Esophagus mucosa (tissue), 1 donor: ENCODE results near the gene RSPH6A. TPM values are rescaled to one million over a fixed set of nuclear protein-coding genes. Genes with fewer than 3 reads are reported as not detected.

Experiments
- ATAC-seq: fragments of 200-7000 bp; cut with Tn5 transposase; one replicate; pipeline ENCODE4 v1.9.1; 2020
- total RNA-seq: library from RNA; stranded (reverse); gene quantifications from one replicate; pipeline ENCODE4 v1.2.4, GENCODE V29; 2023
- donor health status: DM: yes; HTN: yes; CAD: no.

The RSPH6A gene
- total RNA-seq, 1 donor from 2014 or later, result 0.12 TPM

DNA sequence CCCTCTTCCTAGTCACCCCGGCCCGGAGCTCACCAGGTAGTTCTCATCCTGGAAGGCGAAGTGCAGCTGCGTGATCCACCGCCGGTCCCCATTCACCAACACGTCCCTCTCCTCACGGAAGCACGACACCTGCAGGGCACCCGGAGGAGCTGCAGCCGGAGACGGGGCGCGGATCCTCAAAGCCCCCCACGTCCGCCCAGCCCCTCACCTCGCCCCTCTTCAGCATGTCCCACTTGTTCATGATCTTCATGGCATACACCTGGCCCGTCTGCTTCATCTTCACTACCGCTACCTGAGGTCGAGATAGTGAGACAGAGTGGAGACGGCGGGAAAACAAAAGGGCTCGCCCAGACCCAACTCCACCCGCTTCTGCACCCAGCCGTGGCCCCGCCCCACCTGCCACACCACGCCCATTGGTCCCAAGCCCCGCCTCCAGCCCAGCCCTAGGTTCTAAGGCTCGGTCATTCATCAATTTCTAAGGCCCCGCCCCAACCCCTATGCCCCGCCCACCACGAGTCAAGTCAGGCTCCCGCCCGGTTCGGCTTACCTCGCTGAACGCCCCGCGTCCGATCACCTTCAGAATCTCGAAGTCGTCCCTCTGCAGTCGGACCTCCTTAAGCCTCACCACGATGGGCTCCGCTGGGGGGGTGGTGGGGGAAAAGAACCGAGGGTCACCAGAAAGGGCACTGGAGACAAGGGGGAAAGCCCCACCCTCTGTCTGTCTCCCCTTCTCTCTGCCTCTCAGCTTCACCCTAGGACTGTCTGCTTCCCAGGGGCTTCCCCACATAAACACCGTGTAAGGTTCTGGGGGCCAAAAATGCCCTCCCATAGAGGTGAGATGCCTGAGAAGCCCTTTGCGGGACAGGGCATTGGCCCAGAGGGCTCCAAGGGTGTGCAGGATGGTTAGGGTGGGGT, 35.6 kb downstream of the RSPH6A start:
- ATAC-seq, result peak; percentile 85

GRCh38 chr19:45778010-45778661, 37.0 kb downstream of the RSPH6A start:
- no peak for ATAC-seq

- no peak for ATAC-seq
Measured at GRCh38 chr19:45777395-45777961, 37.6 kb downstream of the RSPH6A start.

DNA sequence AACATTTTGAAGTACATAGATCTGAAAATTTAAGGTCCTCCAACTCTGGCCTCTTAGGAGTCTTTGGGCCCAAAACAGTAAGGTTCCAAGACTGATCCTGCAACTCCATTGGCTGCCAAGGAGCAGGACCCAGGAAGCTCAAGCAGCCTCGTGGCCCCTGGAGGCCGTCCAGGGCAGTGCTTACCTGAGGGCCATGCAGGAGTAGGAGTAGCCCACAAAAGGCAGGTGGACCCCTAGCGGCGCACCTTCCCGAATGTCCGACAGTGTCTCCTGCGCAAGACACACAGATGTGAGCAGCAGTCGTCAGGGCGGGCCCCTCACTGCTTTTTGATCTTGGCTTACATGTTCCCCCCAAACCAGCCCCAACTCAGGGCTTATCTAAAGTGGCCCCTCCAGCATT, 40.3 kb downstream of the RSPH6A start:
- ATAC-seq, result no peak

DNA sequence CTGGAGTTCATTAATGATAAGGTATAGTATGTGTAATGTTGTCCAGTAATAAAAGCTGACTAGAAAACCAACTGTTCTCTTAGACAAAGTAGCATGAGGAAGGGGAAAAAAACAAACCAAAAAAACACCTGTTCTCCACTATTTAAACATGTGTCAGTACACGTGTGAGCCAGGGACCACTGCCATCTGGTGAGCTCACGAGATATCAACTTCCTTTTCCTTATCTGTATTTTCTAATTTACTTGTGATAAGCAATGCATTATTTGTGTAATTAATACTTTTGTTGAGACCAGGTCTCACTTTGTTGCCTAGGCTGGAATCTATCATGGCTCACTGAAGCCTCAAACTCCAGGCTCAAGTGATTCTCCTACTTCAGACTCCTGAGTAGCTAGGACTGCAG, 41.7 kb downstream of the RSPH6A start:
- ATAC-seq, result no peak

GRCh38 chr19:45772912-45773311, 42.2 kb downstream of the RSPH6A start:
- no peak for ATAC-seq

DNA sequence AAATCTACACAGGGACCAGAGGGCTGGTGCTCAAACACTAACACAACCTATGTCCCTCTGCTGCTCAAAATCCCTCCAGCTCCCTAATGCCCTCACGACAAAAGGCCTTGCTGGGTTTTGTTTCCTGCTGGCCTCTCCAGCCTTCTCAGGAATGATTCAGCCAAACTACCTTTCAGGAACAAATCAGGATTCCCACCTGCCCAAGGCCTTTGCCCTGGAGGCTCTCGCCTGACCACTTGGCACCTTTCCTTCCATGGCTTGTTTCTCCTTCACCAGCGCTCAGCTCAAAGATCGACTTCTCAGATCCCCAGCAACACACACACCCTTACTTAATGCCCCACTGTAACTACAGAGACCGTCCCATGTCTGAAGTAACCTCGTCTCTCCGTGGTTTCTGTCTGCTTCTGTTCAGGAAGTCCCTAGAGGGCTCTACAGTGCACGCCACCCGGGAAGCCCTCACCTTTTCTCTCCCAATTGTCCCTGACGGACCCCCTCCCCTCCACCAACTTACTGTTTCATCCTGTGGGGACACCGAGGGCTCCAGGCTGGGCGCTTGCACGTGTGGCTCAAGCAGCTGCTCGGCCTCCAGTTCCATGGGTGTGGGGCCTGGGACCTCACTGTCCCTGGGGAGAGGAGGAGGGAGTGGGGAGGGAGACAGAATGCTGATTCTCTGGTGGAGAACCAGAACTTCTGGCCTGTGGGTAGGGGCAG, 42.8 kb downstream of the RSPH6A start:
- ATAC-seq, result no peak

- ATAC-seq, result no peak
Measured at GRCh38 chr19:45771311-45771933, 43.7 kb downstream of the RSPH6A start.

- peak; percentile 86 for ATAC-seq
Measured at GRCh38 chr19:45770192-45771101, 44.7 kb downstream of the RSPH6A start.

- peak; percentile 9 for ATAC-seq
Measured at GRCh38 chr19:45769821-45770191, 45.3 kb downstream of the RSPH6A start.

- peak; percentile 73 for ATAC-seq
Measured at GRCh38 chr19:45768984-45769782, 45.9 kb downstream of the RSPH6A start, which contains the start of gene SIX5. SIX5 (minus strand) TSS chr19:45769252; CDS start chr19:45768844, 408 bp downstream.

- no peak for ATAC-seq
Measured at GRCh38 chr19:45768655-45768983, 46.5 kb downstream of the RSPH6A start.

GRCh38 chr19:45767881-45768654, 47.0 kb downstream of the RSPH6A start:
- ATAC-seq, result no peak

- no peak for ATAC-seq
Measured at GRCh38 chr19:45767410-45767880, 47.7 kb downstream of the RSPH6A start.

- ATAC-seq, result no peak
Measured at GRCh38 chr19:45766869-45767346, 48.2 kb downstream of the RSPH6A start.

DNA sequence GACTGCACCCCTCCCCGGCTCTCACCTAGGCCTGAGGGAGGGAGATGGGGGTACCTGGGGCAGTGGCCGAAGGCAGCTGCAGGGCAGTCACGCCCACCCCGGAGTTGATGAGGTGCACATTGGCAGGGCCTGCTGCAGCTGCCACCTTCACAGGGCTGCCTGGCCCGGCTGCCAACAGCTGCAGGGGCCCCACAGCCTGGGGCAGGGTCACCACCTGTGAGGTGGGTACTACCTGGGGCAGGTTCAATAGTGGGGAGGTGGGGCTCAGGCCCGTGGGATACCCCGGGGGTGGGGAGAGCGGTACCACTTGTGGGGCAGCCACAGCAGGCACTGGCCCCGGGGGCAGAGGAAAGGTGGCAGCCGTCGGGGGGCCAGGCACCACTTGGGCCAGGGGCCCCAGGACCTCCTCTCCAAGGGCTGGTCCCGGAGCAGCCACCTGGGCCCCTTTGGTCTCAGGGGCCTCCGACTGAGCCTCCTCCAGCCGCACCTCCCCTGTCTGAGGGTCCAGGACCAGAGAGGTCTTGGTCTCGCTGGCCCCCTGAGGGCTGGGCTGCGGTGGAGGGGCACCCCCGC, 48.7 kb downstream of the RSPH6A start:
- ATAC-seq, result no peak

GRCh38 chr19:45765702-45766295, 49.3 kb downstream of the RSPH6A start:
- no peak for ATAC-seq

DNA sequence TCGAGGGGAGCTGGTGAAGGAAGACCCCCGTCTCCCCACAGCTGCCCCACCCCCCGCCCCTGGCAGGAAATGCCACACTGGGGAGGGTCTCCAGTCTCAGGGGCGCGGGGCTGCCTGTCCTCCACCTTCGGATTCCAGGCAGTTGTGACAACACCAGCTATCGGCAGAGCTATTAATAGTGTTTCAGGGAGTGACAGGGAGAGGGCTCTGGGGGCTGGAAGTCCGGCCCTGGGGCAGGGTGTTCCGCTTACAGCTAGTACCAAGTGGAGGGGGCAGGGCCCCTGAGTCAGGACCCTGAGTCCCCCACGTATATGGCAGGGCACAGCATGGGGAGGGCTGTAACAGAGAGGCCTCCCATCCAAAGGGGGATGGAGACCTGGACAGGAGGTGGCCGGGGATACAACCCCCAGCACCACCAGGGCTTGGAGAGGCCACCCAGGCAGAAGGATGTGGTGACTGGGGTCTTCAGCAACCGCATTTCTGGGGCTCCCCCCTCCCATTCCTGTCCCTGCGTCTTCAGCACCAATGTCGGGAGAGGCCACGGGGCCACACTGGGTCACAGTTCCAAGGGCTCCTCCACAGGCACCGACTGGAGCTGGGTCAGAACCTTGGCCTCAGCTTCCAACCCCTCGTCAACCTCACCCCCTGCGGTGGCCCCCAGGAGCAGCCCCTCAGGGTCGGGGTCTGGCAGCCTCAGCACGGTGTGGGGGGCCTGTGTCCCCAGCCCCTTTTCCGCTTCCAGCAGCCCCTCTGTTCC, 50.0 kb downstream of the RSPH6A start:
- no peak for ATAC-seq
